GM19455 (cell line): ENCODE measurements around the gene DOCK1.
"Not testable (repeated sequence)": the region's sequence is repeated elsewhere in the genome, so short reads cannot be mapped to it uniquely, and the experiment has no call there.

Experiments
- ATAC-seq: cut with Tn5 transposase; IDR thresholded peaks from one replicate; pipeline ENCODE4 v1.9.1; 2021; ENCODE audit not compliant: unreplicated experiment

Gene DOCK1

DNA sequence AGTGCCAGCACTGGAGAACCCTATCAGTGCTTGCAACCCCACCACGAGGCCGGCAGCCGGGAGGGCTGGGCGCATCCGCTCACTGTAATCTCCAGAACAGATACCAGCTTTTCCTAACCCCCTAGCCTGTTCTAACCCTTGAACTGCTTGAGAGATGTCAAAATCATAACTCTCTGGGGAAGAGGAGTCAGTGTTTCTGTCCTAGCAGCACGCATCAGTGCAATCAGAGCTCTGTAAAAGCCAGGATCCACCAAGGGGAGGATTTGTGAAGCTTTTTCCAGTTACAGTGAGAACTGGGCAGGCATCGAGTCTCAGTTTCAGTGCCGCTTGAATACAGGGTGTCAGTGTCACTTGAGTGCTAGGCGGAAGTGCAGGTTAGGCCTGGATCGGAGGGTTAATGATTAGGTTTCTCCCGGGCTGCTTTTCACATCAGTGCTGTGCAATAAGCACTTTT, 395.7 kb downstream of the DOCK1 start:
- ATAC-seq: no peak

DNA sequence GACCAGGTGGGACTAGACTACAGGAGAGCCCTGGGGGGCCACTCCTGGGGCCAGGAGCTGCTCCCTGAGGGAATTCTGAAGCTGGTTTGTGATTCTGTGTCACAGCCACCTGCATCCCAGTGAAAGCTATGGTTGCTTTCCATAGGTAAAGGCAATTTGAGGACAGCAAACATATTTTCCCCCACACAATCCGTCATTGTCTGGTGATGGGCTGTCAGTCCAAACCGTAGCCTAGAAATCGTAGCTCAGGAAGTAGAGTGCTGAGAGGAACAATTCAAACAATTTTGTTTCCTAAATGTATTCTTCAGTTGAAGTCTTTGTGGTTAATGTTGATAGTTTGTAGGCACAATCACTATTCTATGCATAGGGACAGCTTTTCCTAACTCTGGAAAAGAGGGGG, 397.1 kb downstream of the DOCK1 start:
- ATAC-seq: no peak

DNA sequence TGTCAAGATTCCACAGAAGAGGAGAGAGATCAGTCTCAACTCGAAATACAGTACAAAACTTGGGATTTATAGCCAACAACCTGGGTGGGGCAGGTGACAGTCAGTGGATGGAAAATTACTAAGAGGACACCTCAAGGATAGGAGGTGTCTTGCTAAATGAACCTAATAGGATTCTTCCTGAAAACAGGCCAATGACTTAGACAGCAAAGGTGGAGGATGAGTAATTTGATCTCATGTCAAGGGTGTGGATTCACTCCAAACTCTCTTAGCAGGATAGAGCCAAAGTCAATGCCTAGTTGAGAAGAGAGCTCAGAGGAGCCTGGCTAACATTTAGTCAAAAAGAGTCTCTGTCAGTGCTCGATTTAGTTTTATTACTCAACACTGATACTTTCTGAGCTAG, 397.9 kb downstream of the DOCK1 start:
- ATAC-seq: no peak

DNA sequence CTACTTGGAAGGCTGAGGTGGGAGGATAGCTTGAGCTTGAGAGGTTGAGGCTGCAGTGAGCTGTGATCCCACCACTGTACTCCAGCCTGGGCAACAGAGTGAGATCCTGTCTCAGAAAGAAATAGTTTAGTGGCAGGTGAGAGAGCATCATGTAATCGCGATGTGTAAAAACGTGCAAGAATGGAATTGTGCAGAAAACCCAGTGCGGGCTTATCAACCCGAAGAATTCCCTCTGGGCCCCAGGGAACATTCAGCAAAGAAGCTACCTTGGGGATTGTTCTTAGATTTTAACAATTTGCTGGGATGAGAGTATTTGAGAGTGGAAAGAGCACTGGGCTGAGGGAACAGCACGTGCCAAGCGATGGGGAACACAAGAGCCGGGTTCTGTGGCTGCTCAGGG, 398.5 kb downstream of the DOCK1 start:
- no peak for ATAC-seq

DNA sequence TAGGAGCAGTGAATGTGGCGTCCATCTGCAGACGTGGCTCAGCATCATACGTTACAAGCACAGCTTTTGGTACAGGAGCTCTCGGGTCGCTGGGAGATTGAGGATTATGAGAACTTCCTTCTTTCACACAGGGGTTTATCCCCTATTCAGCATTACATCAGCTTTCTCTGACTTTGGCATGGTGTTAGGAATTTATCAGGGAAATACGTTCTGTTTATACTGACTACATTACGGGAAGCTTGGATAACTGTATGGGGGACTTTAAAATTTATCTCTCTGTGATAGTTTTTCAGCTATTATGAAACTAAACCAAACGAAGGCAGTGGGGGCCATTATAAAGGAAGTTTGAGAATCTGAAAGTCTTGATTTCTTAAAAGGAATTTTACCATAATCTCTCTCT, 401.3 kb downstream of the DOCK1 start:
- ATAC-seq: no peak

DNA sequence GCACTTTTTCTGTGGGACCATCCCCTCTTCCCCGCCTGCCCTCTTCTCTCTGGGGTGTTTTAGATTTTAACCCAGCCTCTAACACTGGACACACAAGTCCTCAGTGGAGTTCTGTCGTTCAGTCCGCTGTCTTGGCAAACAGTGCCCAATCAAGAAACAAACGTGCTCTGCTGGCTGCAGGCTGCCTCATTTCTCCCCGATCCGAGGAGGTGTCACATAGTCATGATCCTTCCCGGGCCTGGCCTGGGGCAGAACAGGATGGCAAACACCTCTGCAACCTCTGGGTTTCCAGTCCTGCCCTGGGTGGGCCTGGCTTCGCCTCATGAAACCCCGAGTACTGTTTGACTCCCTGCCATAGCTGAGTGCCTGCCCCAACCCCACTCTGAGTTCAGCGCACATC, 402.1 kb downstream of the DOCK1 start:
- no peak for ATAC-seq

DNA sequence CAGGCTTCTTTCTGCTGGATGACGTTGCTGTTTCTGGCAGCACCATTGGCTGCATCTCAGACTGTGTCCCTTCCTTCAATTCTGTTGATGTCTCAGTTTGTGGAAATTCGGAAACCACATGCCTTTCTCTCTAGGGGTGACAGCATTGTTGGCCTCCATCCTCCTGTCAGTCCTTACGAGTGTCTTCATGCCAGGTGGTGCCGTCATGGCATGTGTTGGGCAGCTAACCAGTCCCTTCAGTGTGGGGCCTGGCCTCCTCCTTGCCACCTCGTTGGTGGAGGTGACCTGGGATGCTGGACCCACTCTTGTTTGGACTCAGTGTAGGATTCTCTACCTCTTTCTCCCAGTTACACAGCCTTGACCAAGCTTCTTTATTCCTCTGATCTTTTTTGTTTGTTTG, 402.8 kb downstream of the DOCK1 start:
- ATAC-seq: no peak

DNA sequence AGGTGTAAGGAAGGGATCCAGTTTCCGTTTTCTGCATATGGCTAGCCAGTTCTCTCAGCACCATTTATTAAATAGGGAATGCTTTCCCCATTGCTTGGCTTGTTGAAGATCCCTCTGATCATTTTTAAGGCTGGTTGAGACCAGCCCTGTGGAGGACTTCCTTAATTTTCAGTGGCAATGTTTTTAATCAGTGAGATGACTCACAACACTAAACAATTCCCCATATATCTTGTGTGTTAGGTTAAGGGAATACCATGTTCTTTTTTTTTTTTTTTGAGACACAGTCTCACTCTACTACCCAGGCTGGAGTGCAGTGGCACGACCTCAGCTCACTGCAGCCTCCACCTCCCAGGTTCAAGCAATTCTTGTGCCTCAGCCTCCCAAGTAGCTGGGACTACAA, 404.4 kb downstream of the DOCK1 start:
- not testable (repeated sequence) for ATAC-seq

DNA sequence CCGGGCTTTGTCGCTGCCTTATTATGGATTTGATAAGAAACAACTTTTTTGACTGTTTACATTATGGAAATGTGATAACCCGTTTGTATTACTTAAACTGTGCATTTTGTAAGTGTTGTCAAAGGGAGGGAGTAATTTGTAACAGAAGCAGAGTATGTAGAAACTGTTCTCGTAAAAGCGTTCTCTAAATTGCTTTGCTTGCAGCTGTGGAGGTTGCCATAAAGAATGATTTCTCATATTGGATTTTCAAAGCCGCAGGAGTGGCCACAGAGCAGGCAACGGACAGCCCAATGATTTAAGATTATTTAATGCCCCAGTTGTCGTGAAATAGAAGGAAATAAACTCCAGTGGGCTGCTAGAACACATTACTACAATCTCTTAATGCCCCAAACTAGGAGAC, 405.2 kb downstream of the DOCK1 start:
- no peak for ATAC-seq

DNA sequence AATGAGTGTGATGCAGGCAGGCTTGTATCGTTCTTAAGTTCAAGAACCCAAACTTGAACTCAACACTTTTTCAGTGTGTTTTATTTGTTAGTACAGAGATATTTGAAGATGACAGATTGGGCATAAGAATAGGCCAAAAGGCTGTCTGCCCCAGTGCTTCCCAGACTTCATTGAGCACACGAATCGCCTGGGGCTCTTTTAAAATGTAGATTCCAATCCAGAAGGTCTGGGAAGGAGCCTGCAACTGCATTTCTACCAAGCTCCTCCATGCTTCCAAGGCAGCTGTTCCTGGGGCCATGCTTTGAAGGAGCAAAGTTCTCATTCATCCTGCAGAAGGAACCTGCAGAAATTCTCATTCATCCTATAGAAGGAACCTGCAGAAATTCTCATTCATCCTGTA, 405.7 kb downstream of the DOCK1 start:
- ATAC-seq: no peak

DNA sequence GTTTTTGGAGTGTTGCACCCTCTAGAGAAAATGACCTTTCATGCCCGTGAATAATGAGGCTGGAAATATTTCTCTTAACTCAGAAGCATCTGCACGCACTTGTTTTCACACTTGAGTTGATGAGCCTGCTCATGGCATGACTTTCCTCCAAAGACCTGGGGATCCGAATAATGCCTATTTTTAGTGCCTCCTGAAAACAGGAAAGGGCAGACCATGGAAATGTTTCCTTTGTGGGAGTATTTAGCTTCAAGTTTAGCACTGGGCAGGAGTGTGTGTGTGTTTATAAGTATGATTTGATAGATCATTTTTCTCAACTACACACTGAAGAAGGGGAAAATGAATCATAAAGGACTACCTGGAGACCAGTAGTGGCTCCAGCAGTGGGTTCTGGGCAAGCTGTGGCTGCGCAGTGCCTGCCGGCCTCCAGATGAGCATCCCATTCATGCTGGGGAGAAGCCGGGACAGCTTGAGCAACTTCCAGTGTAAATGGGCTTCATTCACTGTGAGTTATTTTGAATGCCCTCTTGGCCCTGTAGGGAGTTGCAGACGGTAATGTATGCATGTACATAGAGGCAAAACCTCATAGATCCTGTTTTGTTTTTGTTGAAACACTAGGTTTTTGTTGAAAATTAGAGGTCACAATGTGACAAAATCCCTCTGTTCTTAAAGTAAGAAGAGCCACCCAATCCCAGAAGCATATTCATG, 408.9 kb downstream of the DOCK1 start:
- no peak for ATAC-seq

DNA sequence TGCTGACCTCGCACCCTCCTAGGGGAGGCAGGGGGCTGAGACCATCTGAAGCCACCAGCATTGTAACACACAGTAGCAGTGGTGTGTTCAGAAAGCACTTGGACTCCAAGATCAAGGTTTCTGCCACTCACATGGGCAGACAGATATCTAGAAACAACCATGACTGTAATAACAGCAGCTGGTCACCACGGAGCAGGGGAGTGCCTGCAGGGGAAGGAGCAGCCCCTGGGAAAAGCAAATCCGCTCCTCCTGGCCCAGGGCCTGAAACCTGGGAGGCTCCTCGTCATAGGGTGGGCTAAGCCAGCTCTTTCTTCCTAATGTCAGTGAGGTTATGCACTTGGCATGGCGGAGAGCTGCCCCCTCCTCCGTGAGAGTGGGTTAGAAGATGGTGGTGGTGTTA, 409.6 kb downstream of the DOCK1 start:
- ATAC-seq: no peak

DNA sequence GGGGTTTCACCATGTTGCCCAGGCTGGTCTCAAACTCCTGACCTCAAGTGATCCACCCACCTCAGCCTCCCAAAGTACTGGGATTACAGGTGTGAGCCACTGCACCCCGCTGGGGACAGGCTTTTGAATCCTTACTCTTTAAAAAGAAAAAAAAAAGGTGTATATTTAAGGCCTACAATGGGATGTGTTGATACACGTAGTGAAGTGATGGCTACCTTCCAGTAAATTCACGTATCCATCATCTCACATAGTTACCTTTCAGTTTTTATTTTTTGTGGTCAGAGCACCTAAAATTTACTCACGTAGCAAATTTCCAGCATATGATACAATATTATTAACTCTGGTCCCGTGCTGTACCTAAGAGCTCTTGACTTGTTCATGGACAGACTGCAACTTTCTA, 410.7 kb downstream of the DOCK1 start:
- no peak for ATAC-seq

DNA sequence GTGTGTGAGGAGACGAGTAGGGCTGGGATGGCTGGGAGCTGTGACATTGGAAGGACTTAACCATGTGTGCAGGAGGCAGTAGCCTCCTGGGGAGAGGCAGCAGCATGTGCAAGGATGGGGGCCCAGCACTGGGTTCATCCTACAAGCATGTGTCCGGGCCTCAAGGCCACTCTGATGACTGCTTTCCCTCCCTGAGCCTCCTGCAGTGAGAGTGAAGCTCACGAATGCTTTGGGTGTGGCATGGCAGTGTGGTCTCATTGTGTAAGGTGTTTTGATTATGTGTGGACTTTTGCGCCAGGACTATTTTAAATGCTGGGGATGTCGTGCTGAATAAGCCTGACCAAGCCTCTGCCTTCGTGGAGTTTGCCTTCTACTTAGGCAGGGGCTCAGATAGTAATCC, 413.2 kb downstream of the DOCK1 start:
- no peak for ATAC-seq

DNA sequence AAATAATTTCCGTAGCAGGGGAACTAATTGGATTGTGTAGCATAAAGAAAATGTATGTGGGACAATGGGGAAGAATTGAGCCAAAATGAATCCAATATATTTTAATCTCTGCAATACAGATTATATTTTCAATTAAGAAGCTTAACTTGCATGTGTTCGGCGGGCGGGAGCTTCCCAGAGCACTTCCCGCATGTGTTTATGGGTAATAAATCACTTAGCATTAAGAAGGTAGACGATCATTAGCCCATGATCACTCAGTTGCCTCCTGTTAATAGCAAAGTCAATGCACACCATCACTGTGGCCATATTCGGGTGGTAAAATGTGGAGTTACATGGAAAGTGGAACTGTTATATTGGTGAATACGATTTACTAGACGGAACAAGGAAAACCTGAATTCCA, 414.0 kb downstream of the DOCK1 start:
- no peak for ATAC-seq

DNA sequence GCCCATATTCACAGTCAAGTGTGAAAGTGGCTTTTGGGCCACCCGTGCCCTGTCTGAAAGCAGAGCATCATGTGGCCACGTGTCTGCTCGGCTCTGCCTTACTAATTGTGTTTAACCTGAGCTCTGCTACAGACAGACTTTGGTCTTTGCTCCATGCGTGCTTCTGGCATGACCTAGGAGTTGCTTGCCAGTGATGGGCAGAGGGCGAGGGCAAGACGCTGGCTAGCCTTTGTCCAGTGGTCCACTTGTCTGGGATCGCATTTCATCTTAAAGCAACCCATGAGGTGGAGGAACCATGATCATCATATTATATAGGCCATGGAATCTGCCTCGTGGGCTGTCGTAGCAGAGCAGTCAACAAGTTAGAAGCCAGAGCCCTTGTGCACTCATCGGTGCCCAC, 414.5 kb downstream of the DOCK1 start:
- ATAC-seq: no peak

DNA sequence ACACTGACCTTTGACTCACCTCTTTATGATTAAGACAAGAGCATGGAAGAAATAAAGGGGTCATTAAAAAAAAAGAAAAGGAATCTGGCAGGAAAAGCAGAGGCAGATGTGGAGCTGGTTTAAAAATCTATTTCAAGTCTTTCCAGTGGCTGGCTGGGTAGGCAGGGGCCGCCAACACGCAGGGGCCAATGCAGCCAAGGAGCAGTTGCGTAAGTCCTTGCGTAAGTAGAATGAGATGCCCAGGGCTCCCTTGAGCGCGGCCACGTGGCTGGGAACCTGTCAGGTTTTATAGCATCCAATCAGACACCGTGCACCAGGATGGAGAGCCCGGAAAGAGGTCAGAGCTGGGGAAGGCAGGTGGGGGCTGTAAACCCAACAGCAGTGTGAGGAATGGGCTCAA, 414.9 kb downstream of the DOCK1 start:
- no peak for ATAC-seq

DNA sequence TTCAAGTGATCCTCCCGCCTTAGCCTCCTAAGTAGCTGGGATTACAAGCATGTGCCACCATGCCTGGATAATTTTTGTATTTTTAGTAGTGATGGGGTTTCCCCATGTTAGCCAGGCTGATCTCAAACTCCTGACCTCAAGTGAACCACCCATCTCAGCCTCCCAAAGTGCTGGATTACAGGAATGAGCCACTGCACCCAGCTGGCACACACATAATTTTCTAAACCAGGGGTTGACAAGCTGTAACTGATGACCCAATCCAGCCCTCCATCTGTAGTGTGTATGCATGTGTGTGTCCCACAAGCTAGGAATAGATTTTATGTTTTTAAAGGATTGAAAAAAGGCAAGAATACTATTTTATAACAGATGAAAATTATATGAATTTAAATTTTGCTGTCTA, 417.1 kb downstream of the DOCK1 start:
- no peak for ATAC-seq

DNA sequence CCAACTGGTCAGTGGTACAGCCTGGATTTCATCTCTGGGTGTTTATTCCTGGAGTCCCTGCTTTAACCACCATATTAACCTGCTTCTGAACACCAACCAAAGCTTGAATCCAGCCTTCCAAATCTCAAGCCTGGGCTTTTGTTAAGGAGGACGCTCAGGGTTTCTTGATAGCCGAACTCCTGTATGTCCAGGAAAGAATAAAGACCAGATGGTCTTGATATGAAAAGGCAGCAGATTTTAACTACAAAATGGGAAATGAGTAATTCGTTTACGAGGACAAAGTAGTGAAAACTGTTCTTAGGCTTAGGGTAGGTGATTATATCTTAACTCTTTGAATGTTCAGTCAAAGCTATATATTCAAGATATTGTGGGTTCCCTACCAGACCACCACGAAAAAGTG, 420.3 kb downstream of the DOCK1 start:
- no peak for ATAC-seq

DNA sequence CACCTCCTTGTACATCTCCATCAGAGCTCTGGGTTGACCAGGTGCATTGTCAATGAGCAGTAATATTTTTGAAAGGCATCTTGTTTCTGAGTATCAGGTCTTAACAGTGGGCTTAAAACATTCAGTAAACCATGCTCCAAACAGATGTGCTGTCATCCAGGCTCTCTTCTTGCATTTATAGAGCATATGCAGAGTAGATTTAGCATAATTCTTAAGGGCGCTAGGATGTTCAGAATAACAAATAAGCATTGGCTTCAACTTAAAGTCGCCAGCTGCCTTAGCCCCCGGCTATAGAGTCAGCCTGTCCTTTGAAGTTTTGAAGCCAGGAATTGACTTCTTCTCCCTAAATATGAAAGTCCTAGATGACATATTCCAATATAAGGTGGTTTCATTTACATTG, 421.7 kb downstream of the DOCK1 start:
- no peak for ATAC-seq

DNA sequence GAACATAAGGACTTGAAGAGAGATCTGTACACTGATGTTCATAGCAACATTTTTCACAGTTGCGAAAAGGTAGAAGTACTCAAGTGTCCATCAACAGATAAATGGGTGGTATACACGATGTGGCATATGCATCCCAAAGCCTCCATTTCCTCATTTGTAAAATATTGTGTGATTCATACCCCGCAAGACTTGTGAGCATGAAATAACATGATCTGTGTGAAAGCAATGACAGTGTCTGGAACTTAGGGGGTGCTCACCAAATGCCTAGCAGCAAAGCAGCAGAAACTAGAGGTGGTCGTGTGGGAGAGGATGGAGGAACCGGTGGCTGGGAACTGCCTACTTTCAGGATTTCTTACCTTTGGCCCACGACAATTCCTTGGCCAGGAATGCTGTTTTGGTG, 426.5 kb downstream of the DOCK1 start:
- no peak for ATAC-seq

DNA sequence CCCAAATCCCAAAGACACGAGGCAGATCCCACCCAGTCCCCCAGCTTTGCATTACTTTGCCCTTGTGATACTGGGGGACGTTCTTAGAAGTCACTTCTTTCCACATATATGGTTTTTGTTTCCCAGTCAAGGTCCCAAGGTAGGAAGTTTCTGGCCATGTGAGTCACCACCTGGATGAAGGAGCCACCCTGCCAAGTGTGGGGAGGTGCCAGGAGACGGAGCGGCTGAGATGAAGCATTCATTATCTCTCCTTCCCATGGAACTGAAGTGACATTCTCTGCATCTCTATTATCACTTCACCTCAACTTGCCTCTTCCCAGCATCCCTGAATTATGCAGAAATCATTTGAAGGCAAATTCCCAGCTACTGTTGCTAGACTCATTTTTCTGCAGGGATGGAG, 427.4 kb downstream of the DOCK1 start:
- no peak for ATAC-seq

DNA sequence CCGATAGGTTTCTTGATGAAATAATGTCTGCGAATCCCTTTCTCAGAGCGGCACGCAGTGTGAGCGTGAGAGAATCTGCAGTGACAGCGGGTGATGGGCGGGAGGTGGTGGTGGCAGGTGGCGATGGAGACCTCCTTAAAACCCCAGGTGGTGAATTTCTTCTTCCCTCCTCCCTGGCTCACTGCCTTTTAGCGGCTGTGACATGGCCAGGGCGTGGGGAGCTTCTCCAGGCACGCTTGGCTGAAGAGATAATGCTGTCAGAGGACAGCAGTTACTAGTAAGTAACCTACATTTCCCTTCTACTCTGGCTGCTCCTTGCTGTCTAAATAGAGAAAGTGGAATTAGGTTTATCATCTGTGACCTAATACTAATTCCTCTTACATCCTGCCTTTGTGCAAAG, 432.6 kb downstream of the DOCK1 start:
- ATAC-seq: no peak
